HG03045 (cell line): ENCODE measurements around the gene DCTD.

ENCODE experiments used
- ATAC-seq: cut with Tn5 transposase; IDR thresholded peaks from one replicate; pipeline ENCODE4 v1.9.1; 2021; ENCODE audit warnings: mild to moderate bottlenecking, moderate library complexity; ENCODE audit not compliant: unreplicated experiment

The DCTD gene

DNA sequence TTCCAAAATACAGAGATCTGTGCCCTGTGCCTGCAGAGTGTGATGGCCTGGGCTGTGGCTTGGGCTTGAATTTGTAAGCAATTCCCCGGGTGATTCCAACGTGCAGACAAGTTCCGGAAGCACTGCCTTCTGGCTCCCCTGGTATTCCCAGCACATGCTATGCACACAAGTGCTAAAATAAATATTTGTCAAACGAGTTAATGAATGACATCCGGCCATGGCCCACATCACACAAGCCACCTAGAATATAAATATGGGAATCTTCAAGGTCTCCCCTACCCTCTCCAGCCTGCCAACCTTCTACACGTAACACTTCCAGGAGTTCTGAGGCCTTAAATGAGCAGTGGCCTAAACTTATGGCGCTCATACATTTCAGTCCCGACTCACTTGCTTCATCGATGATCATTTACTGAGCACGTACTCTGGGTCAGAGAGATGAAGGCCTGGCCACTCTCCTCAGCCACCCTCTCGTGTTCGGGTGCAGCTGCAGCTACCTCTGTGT lies 21.3 kb downstream of the DCTD start:
- ATAC-seq: no peak

GRCh38 chr4:182894681-182895275 lies 22.4 kb downstream of the DCTD start:
- no peak for ATAC-seq

- no peak for ATAC-seq
These were observed 23.6 kb downstream of the DCTD start for GRCh38 chr4:182893474-182894080.

GRCh38 chr4:182893047-182893446 lies 24.1 kb downstream of the DCTD start:
- ATAC-seq: no peak

GRCh38 chr4:182890202-182890601 lies 27.0 kb downstream of the DCTD start:
- no peak for ATAC-seq

DNA sequence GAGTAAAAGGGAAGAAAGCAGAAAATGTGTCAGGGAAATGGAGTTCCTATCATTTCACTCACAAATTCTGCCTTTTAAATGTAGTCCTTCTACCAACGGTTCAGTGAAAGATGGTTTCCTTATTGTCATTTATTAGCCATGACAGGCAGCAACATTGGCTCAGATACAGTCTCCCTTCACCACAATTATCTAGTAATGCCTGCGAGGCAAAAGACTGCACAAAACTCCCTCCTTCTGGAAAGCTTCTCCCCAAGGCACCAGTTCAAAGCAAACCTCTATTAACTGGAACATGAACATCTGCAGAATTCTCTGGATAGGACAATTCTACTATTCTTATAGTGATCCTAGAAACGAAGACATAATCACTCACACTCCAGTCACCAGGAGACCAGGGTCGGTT lies 28.3 kb downstream of the DCTD start:
- ATAC-seq: no peak

- no peak for ATAC-seq
These were observed 30.4 kb downstream of the DCTD start for GRCh38 chr4:182886768-182887167.

DNA sequence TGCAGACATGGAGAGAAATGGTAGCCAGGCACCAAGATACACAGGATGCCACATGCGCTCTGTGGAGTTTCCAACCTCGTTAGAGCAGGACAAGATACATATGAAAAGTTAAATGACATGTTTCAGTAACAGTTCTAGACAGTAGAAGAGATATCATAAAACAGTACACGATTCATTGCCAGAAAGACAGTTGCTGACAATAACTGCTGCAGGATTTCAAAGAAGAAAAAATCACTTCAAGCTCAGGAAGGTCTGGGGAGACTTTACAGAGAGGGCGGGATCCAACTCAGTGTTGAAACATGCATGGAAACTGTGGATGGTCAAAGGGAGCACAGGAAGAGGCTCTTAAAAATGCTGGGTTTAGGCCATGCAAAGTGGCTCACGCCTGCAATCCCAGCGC lies 31.0 kb downstream of the DCTD start:
- no peak for ATAC-seq

GRCh38 chr4:182885738-182886077 lies 31.5 kb downstream of the DCTD start:
- no peak for ATAC-seq

GRCh38 chr4:182885022-182885737 lies 32.0 kb downstream of the DCTD start:
- ATAC-seq: no peak

DNA sequence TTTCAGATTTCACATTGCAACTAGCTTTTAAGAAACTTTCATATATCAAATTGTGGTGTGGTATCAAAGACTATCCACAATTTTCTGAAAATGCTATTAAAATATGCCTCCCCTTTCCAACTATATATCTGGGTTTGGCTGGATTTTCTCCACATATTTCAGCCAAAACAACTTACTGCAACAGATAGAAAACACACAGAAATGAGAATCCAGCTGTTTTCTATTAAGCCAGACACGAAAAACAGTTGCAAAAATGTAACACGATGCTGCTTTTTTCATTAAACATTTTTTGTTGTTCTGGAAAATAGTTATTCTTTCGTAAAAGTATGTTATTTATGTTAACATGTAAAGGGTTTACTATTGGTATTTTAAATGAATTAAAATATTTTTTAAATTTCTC lies 33.1 kb downstream of the DCTD start:
- no peak for ATAC-seq

- no peak for ATAC-seq
These were observed 33.8 kb downstream of the DCTD start for GRCh38 chr4:182883351-182883750.

GRCh38 chr4:182881914-182882313 lies 35.3 kb downstream of the DCTD start:
- no peak for ATAC-seq

GRCh38 chr4:182880387-182881356 lies 36.5 kb downstream of the DCTD start:
- ATAC-seq: no peak

DNA sequence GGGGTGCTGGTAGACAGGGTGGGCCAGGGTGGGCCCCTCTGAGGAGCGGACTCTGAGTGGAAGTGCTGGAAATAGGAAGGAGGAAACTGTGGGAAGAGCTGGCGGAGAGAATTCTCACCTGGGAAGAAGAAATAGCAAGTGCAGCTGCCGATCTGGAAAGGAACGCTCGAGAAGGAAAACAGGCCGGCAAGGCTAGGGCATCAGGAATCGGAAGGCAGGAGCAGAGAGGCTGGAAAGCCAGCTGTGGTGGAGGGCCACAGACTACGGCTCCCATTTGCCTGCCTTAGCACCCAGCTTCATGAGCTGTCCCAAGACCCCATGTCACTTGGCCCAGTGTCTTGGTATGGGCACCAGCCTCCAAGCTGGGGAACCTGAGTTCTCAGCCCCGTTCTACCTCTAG lies 37.3 kb downstream of the DCTD start:
- no peak for ATAC-seq

- no peak for ATAC-seq
These were observed 38.3 kb downstream of the DCTD start for GRCh38 chr4:182878633-182879495.

- no peak for ATAC-seq
These were observed 39.8 kb downstream of the DCTD start for GRCh38 chr4:182877326-182877883.

DNA sequence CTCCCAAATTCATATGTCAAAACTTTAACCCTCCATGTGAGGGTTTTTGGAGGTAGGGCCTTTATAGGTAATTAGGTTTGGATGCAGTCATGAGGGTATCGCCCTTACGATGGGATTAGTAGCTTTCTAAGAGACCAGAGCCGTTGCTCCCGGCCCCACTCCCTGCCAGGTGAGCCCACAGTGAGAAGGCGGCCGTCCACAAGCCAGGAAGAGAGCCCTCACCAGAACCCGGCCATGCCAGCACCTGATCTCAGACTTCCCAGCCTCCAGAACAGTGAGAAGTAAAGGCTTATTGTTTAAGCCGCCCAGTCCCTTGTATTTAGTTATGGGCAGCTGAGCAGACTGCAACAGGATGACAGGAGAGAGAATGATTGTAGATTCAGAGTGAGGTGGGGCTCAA lies 40.8 kb downstream of the DCTD start:
- ATAC-seq: no peak

DNA sequence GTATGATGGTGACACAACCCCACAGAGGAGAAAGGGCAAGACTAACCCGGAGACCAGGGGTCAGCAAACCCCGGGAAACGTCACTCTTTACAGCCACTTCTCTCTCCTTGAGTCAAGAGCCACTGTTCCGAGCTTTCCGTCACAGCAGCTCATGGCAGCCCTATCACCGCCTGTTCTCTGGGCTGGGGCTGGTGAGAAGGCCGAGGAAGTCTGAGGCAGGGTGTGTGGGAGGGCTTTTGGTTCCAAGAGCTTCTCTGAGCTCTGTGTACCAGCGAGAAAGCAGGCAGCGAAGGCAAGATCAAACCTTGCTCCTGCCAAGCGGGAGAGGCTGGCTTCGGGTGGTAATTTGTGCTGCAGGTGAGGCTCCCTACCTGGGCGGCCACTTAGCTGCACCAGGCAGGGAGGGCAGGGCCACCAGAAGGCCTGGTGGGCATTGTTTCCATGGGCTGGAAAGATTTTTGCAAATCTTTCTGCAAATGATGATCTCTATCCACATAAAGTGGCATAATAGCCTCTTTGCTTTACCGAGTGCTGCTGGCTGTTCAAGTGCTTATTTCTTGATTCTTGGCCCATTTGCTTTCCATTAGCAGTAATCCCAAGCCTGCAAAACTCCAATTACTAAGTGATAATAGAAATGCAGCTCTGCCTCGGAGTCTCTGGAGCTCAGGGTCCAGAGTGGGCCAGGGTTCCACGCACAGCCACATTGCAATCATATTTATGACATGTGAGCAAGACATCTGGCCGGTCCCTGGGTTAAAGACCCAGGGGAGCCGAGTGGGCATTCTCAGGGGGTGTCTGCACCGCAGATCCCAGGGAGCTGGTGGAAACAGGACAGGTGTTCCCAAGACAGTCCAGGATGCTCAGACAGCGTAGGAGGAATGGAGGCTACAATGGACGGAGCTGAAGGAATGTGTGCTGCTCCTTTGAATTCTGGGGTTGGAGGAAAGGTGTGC lies 41.5 kb downstream of the DCTD start:
- no peak for ATAC-seq
